Measurements from ENCODE around the gene IFRD2.
"Not testable (repeated sequence)": the region's sequence is repeated elsewhere in the genome, so short reads cannot be mapped to it uniquely, and the experiment has no call there.

Gene IFRD2

DNA sequence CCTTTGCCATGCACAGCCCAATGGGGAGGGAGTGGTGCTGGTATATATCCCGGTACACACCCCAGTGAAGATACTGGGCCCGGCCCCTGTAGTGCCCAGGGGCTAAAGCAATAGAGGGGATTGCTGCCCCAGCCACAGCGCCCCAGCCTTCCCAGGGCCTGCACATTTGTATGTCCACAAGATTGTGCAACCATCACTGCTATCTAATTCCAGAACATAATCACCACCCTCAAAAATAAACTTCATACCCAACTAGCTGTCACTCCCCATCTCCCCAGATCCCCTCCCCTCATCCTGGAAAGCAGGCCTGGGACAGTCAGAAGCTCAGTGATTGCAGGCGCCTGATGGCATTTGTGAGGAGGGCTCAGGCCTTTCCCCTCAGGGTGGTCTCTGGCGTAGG lies 42.8 kb downstream of the IFRD2 start:
- Histone ChIP-seq H3K4me1 (ENCODE audit: insufficient read depth, low read length) (peaks cover 66% of the 10 kb centered on the region), H3K9me3 (ENCODE audit: low read length) (no peaks in the 10 kb centered on the region), H3K9ac (ENCODE audit: low read length) (no peak overlapping the region), H3K4me3 (ENCODE audit: low read depth in 1 of 2, low read length in 2 of 2) (no peak overlapping the region), H3K27ac (ENCODE audit: low read depth, low read length) (no peak overlapping the region), H3K36me3 (ENCODE audit: insufficient read depth, low read length) (peaks cover 33% of the 10 kb centered on the region), H3K27me3 (ENCODE audit: control insufficient read depth in 1 of 2, insufficient read depth in 2 of 2, low read length in 2 of 2) (no peaks in the 10 kb centered on the region)

GRCh38 chr3:50248387-50248786 lies 43.8 kb downstream of the IFRD2 start:
- Histone ChIP-seq H3K9me3 (ENCODE audit: low read length) (no peaks in the 10 kb centered on the region), H3K27ac (ENCODE audit: low read depth, low read length) (no peak overlapping the region), H3K4me3 (ENCODE audit: low read depth in 1 of 2, low read length in 2 of 2) (no peak overlapping the region), H3K9ac (ENCODE audit: low read length) (no peak overlapping the region), H3K36me3 (ENCODE audit: insufficient read depth, low read length) (peaks cover 22% of the 10 kb centered on the region), H3K4me1 (ENCODE audit: insufficient read depth, low read length) (peaks cover 68% of the 10 kb centered on the region), H3K27me3 (ENCODE audit: control insufficient read depth in 1 of 2, insufficient read depth in 2 of 2, low read length in 2 of 2) (no peaks in the 10 kb centered on the region)

GRCh38 chr3:50246517-50246954 lies 45.7 kb downstream of the IFRD2 start:
- Histone ChIP-seq H3K9me3 (ENCODE audit: low read length) (no peaks in the 10 kb centered on the region), H3K27me3 (ENCODE audit: control insufficient read depth in 1 of 2, insufficient read depth in 2 of 2, low read length in 2 of 2) (no peaks in the 10 kb centered on the region), H3K9ac (ENCODE audit: low read length) (no peak overlapping the region), H3K27ac (ENCODE audit: low read depth, low read length) (peak overlapping the region; percentile 18), H3K4me3 (ENCODE audit: low read depth in 1 of 2, low read length in 2 of 2) (peak overlapping the region; percentile 1 to 54), H3K4me1 (ENCODE audit: insufficient read depth, low read length) (peaks cover 85% of the 10 kb centered on the region), H3K36me3 (ENCODE audit: insufficient read depth, low read length) (peaks cover 15% of the 10 kb centered on the region)

DNA sequence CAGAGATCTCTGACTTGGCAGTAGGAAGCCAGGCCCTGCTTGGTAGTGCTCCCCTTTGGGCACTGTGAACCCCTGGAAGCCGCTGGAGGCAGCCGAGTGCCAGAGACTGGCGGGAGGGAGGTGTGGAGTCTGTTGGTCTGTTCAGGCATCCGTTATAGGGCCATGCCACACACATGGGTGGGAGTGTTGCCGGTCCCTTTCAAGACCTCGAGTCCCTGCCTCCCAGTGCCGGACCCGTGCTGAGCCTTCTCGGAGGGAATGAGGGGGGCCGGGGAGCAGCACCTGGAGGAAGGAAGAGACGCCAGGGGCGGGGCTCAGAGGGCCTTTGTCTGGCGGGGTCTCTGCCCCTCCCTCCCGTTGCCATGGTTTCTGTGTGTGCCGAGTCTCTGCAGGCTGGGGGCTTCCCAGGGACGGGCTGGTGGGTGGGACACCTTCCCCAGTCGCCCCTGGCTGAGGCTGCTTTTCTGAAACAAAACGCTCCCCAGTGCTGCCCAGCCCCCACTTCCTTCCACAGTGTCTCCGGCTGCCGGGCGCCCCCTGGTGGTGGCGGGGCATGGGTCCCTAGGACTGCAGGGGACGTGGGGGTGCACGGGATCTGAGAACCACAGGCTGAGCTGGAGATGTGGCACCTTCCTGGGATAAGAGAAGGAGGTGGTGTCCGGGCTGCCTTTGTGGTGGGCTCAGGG lies 46.3 kb downstream of the IFRD2 start:
- Histone ChIP-seq H3K4me1 (ENCODE audit: insufficient read depth, low read length) (peaks cover 85% of the 10 kb centered on the region), H3K27ac (ENCODE audit: low read depth, low read length) (peak overlapping the region; percentile 18), H3K36me3 (ENCODE audit: insufficient read depth, low read length) (peaks cover 10% of the 10 kb centered on the region), H3K27me3 (ENCODE audit: control insufficient read depth in 1 of 2, insufficient read depth in 2 of 2, low read length in 2 of 2) (no peaks in the 10 kb centered on the region), H3K9ac (ENCODE audit: low read length) (peak overlapping the region; percentile 34), H3K9me3 (ENCODE audit: low read length) (no peaks in the 10 kb centered on the region), H3K4me3 (ENCODE audit: low read depth in 1 of 2, low read length in 2 of 2) (peak overlapping the region; percentile 3 to 54)

DNA sequence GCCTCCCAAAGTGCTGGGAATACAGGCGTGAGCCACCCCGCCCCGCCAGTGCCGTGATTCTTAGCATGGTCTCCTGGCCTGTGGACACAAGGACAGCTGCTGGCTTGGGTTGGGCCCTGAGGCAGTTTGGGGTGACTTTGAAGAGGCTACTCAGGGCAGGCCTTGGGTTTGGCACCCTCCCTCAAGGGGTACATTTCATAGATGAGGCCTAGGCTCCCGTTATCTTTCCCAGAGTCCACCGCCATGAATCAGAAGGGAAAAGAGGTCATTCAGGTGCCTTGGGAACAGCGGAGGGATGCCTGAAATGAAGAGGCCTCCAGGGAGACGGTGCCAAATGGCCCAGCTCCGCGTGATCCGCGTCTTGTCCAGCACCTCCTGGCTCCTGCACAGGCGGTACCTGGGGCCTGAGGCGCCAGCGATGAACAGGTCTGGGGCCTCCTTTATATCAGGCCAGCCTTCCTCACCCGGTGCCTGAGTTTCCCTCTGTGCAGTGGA lies 46.9 kb downstream of the IFRD2 start:
- no peaks in the 10 kb centered on the region for H3K9me3 ChIP-seq (ENCODE audit: low read length)
- peak overlapping the region in 1 of 2 donors; percentile 54 for H3K4me3 ChIP-seq (ENCODE audit: low read depth in 1 of 2, low read length in 2 of 2)
- peak overlapping the region; percentile 18 for H3K27ac ChIP-seq (ENCODE audit: low read depth, low read length)
- H3K9ac ChIP-seq (ENCODE audit: low read length) = peak overlapping the region; percentile 34
- H3K27me3 ChIP-seq (ENCODE audit: control insufficient read depth in 1 of 2, insufficient read depth in 2 of 2, low read length in 2 of 2) = no peaks in the 10 kb centered on the region
- peaks cover 87% of the 10 kb centered on the region for H3K4me1 ChIP-seq (ENCODE audit: insufficient read depth, low read length)
- peaks cover 8% of the 10 kb centered on the region for H3K36me3 ChIP-seq (ENCODE audit: insufficient read depth, low read length)

- H3K9ac ChIP-seq (ENCODE audit: low read length); H3K9me3 ChIP-seq (ENCODE audit: low read length); H3K4me3 ChIP-seq (ENCODE audit: low read depth in 1 of 2, low read length in 2 of 2); H3K27ac ChIP-seq (ENCODE audit: low read depth, low read length); H3K27me3 ChIP-seq (ENCODE audit: control insufficient read depth in 1 of 2, insufficient read depth in 2 of 2, low read length in 2 of 2); H3K36me3 ChIP-seq (ENCODE audit: insufficient read depth, low read length): not testable (repeated sequence)
- peaks cover 87% of the 10 kb centered on the region for H3K4me1 ChIP-seq (ENCODE audit: insufficient read depth, low read length)
Measured at GRCh38 chr3:50244813-50245212, 47.4 kb downstream of the IFRD2 start.

DNA sequence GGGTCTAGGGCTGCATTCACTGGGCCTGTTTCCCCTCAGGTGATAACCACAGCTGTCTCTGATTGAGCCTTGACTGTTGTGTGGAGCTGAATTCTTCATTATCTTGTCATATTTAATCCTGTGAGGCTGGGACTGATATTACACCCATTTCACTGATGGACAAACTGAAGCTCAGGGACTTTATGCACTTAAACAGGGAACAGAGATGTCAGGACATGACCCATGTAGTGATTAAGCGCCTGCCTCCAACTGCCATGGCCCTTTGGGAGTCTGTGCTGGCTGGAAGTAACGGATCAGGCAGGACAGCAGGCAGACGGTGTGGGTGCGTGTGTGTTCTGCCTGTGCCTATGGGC lies 48.7 kb downstream of the IFRD2 start:
- H3K4me1 ChIP-seq (ENCODE audit: insufficient read depth, low read length) = peaks cover 87% of the 10 kb centered on the region
- H3K36me3 ChIP-seq (ENCODE audit: insufficient read depth, low read length) = peaks cover 13% of the 10 kb centered on the region
- H3K27ac ChIP-seq (ENCODE audit: low read depth, low read length) = peak overlapping the region; percentile 59
- H3K4me3 ChIP-seq (ENCODE audit: low read depth in 1 of 2, low read length in 2 of 2) = no peak overlapping the region
- peak overlapping the region; percentile 11 for H3K9ac ChIP-seq (ENCODE audit: low read length)
- H3K9me3 ChIP-seq (ENCODE audit: low read length) = no peaks in the 10 kb centered on the region
- H3K27me3 ChIP-seq (ENCODE audit: control insufficient read depth in 1 of 2, insufficient read depth in 2 of 2, low read length in 2 of 2) = no peaks in the 10 kb centered on the region

GRCh38 chr3:50242851-50243542 lies 49.2 kb downstream of the IFRD2 start:
- Histone ChIP-seq H3K4me1 (ENCODE audit: insufficient read depth, low read length) (peaks cover 87% of the 10 kb centered on the region), H3K36me3 (ENCODE audit: insufficient read depth, low read length) (peaks cover 13% of the 10 kb centered on the region), H3K4me3 (ENCODE audit: low read depth in 1 of 2, low read length in 2 of 2) (peak overlapping the region in 1 of 2 donors; percentile 31), H3K9ac (ENCODE audit: low read length) (peak overlapping the region; percentile 11), H3K27ac (ENCODE audit: low read depth, low read length) (peak overlapping the region; percentile 59), H3K9me3 (ENCODE audit: low read length) (no peaks in the 10 kb centered on the region), H3K27me3 (ENCODE audit: control insufficient read depth in 1 of 2, insufficient read depth in 2 of 2, low read length in 2 of 2) (no peaks in the 10 kb centered on the region)

DNA sequence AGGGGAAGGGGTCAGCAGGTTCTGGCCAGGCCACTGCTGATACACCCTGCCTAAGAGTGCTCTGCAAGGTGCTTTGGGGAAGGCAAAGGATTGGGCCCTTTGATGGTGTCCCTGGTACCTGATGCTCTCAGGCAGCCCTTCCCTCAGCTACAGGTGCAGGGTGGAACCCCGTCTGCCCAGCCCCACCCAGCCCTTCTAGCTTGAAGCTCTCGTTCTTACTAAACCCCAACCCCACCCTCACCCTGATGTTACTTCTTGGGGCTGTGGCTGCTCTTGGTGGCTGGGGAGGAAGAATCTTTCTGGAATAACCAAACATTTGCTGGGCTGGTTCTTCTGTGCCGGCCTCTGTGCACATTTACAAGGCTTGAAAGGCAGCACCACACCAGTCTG lies 49.9 kb downstream of the IFRD2 start:
- Histone ChIP-seq H3K27me3 (ENCODE audit: control insufficient read depth in 1 of 2, insufficient read depth in 2 of 2, low read length in 2 of 2) (no peaks in the 10 kb centered on the region), H3K4me3 (ENCODE audit: low read depth in 1 of 2, low read length in 2 of 2) (no peak overlapping the region), H3K4me1 (ENCODE audit: insufficient read depth, low read length) (peaks cover 84% of the 10 kb centered on the region), H3K9ac (ENCODE audit: low read length) (no peak overlapping the region), H3K27ac (ENCODE audit: low read depth, low read length) (peak overlapping the region; percentile 50), H3K36me3 (ENCODE audit: insufficient read depth, low read length) (peaks cover 7% of the 10 kb centered on the region), H3K9me3 (ENCODE audit: low read length) (no peaks in the 10 kb centered on the region)

- no peak overlapping the region for H3K9ac ChIP-seq (ENCODE audit: low read length)
- H3K4me1 ChIP-seq (ENCODE audit: insufficient read depth, low read length) = peaks cover 79% of the 10 kb centered on the region
- peaks cover 4% of the 10 kb centered on the region for H3K36me3 ChIP-seq (ENCODE audit: insufficient read depth, low read length)
- H3K4me3 ChIP-seq (ENCODE audit: low read depth in 1 of 2, low read length in 2 of 2) = peak overlapping the region in 1 of 2 donors; percentile 25
- H3K9me3 ChIP-seq (ENCODE audit: low read length) = no peaks in the 10 kb centered on the region
- no peaks in the 10 kb centered on the region for H3K27me3 ChIP-seq (ENCODE audit: control insufficient read depth in 1 of 2, insufficient read depth in 2 of 2, low read length in 2 of 2)
- peak overlapping the region; percentile 50 for H3K27ac ChIP-seq (ENCODE audit: low read depth, low read length)
Measured at GRCh38 chr3:50241713-50242380, 50.4 kb downstream of the IFRD2 start.

GRCh38 chr3:50241163-50241562 lies 51.1 kb downstream of the IFRD2 start:
- H3K9me3 ChIP-seq (ENCODE audit: low read length) = no peaks in the 10 kb centered on the region
- H3K9ac ChIP-seq (ENCODE audit: low read length) = no peak overlapping the region
- H3K36me3 ChIP-seq (ENCODE audit: insufficient read depth, low read length) = peaks cover 4% of the 10 kb centered on the region
- H3K4me1 ChIP-seq (ENCODE audit: insufficient read depth, low read length) = peaks cover 72% of the 10 kb centered on the region
- H3K4me3 ChIP-seq (ENCODE audit: low read depth in 1 of 2, low read length in 2 of 2) = no peak overlapping the region
- H3K27me3 ChIP-seq (ENCODE audit: control insufficient read depth in 1 of 2, insufficient read depth in 2 of 2, low read length in 2 of 2) = no peaks in the 10 kb centered on the region
- H3K27ac ChIP-seq (ENCODE audit: low read depth, low read length) = peak overlapping the region; percentile 14

Data from muscle layer of colon (tissue), 2 donors.